HCT116 (cell line): Measurements from ENCODE around the gene CDH13. TPM values are rescaled to one million over a fixed set of nuclear protein-coding genes. Genes with fewer than 3 reads are reported as not detected.

Source experiments
- ATAC-seq: fragments of 200-7000 bp; cut with Tn5 transposase; 2 replicates; pipeline ENCODE4 v1.9.1; 2020; ENCODE audit warnings: mild to moderate bottlenecking, moderate library complexity
- BruUV-seq: library from RNA; stranded (reverse); fragments of 400-500 nt; replicated peaks from 2 replicates; lab custom pipeline; 2021; lab: Mats Ljungman, UMichigan
- CTCF ChIA-PET: fragments of 300-600 bp; sonication (Branson Sonifier 250); formaldehyde crosslinking; loops from one replicate; lab custom pipeline; 2021; ENCODE audit warnings: antibody characterized with exemption; lab: Charles Lee
- POLR2A ChIA-PET: fragments of 300-600, 350-600 bp; sonication (Branson Sonifier 250); formaldehyde crosslinking; loops from one replicate; lab custom pipeline; 2021; ENCODE audit warnings: antibody characterized with exemption; lab: Charles Lee
- RAD21 ChIA-PET, 2 experiments: fragments of 300-600 bp; sonication (Branson Sonifier 250); formaldehyde crosslinking; loops; one replicate each; lab custom pipeline; 2023; ENCODE audit warnings: low total read pairs in 2 of 2; ENCODE audit not compliant: uncharacterized antibody in 2 of 2, unreplicated experiment in 2 of 2, low non-redundant PET in 1 of 2; lab: Charles Lee
- DNase-seq: peaks from one replicate; pipeline ENCODE4 v3.0.0-alpha.2; 2010; ENCODE audit warnings: low read depth, low spot score
- H2AFZ ChIP-seq: fragments of 200-600 bp; shearing (Covaris generic), sonication (generic); 2 replicates; pipeline ENCODE4 v1.6.1; 2017; ENCODE audit warnings: low read depth, mixed run types, mixed read lengths, antibody characterized with exemption, low read length; ENCODE audit not compliant: poor library complexity, severe bottlenecking
- H3K27ac ChIP-seq: 2 replicates; pipeline ENCODE4 v1.5.1; 2012; ENCODE audit warnings: low read depth, low read length
- H3K27me3 ChIP-seq: fragments of 200-600 bp; sonication (generic); 2 replicates; pipeline ENCODE4 v1.6.1; 2016; ENCODE audit warnings: mixed run types, low read length, mixed read lengths; ENCODE audit not compliant: insufficient read depth
- H3K36me3 ChIP-seq, 2 experiments: fragments of 200-500 bp in 1 of 2; fragments of 200-600 bp in 1 of 2; sonication (Bioruptor generic) in 1 of 2; sonication (generic) in 1 of 2; 2 replicates each; pipeline versions ENCODE4 v1.5.1 to v1.6.1; 2014 to 2016; ENCODE audit warnings: low read length in 2 of 2, inconsistent platforms in 1 of 2, mixed read lengths in 1 of 2, mixed run types in 1 of 2; ENCODE audit not compliant: insufficient read depth in 2 of 2, control insufficient read depth in 1 of 2
- H3K4me1 ChIP-seq, 2 experiments: fragments of 200-600 bp in 1 of 2; sonication (generic) in 1 of 2; 2 replicates each; pipeline versions ENCODE4 v1.5.1 to v1.6.1; 2012 to 2017; ENCODE audit warnings: low read length in 2 of 2, inconsistent platforms in 1 of 2, mild to moderate bottlenecking in 1 of 2, mixed read lengths in 1 of 2, mixed run types in 1 of 2, moderate library complexity in 1 of 2; ENCODE audit not compliant: insufficient read depth in 2 of 2, control insufficient read depth in 1 of 2
- H3K4me2 ChIP-seq: fragments of 200-600 bp; sonication (generic); 2 replicates; pipeline ENCODE4 v1.6.1; 2017; ENCODE audit warnings: mixed run types, low read length, mixed read lengths
- H3K4me3 ChIP-seq, 2 experiments: fragments of 200-600 bp in 1 of 2; sonication (generic) in 1 of 2; replicated peaks in 1 of 2; 2 replicates each; pipeline ENCODE4 v1.5.1; 2011 to 2016; ENCODE audit warnings: low read length in 2 of 2, control low read depth in 1 of 2, low read depth in 1 of 2, mild to moderate bottlenecking in 1 of 2, mixed read lengths in 1 of 2, mixed run types in 1 of 2
- H3K79me2 ChIP-seq: fragments of 200-600 bp; sonication (generic); 2 replicates; pipeline ENCODE4 v1.6.1; 2017; ENCODE audit warnings: mild to moderate bottlenecking, mixed run types, low read length, moderate library complexity, mixed read lengths; ENCODE audit not compliant: insufficient read depth
- H3K9ac ChIP-seq: fragments of 200-600 bp; sonication (generic); 2 replicates; pipeline ENCODE4 v1.6.1; 2016; ENCODE audit warnings: low read length, mixed read lengths
- H3K9me2 ChIP-seq: fragments of 200-600 bp; sonication (generic), shearing (Covaris generic); 2 replicates; pipeline ENCODE4 v1.6.1; 2017; ENCODE audit warnings: mixed run types, mild to moderate bottlenecking, moderate library complexity; ENCODE audit not compliant: insufficient read depth
- H3K9me3 ChIP-seq, 2 experiments: fragments of 200-500 bp in 1 of 2; fragments of 200-600 bp in 1 of 2; sonication (Bioruptor generic) in 1 of 2; sonication (generic) in 1 of 2; 2 replicates each; pipeline ENCODE4 v1.6.1; 2014 to 2017; ENCODE audit warnings: low read length in 2 of 2, mixed read lengths in 2 of 2, inconsistent platforms in 1 of 2, low read depth in 1 of 2, mild to moderate bottlenecking in 1 of 2, mixed run types in 1 of 2, moderate library complexity in 1 of 2; ENCODE audit not compliant: control insufficient read depth in 1 of 2, insufficient read depth in 1 of 2
- H4K20me1 ChIP-seq: fragments of 200-600 bp; sonication (generic), shearing (Covaris generic); 2 replicates; pipeline ENCODE4 v1.6.1; 2017; ENCODE audit warnings: mixed run types, mild to moderate bottlenecking, moderate library complexity; ENCODE audit not compliant: insufficient read depth
- CEBPB ChIP-seq: IDR thresholded peaks from 2 replicates; pipeline ENCODE4 v1.6.1; 2012; ENCODE audit warnings: low read depth
- EGR1 ChIP-seq: IDR thresholded peaks from 2 replicates; pipeline ENCODE4 v1.6.1; 2012; ENCODE audit warnings: low read depth
- ELF1 ChIP-seq: IDR thresholded peaks from 2 replicates; pipeline ENCODE4 v1.6.1; 2012; ENCODE audit warnings: low read depth, borderline replicate concordance
- EZH2 ChIP-seq: fragments of 200-600 bp; sonication (generic); IDR thresholded peaks from 2 replicates; pipeline ENCODE4 v1.6.1; 2017; ENCODE audit warnings: antibody characterized with exemption, mixed run types
- EZH2phosphoT487 ChIP-seq: fragments of 200-600 bp; IDR thresholded peaks from 2 replicates; pipeline ENCODE4 v1.6.1; 2018; ENCODE audit warnings: antibody characterized with exemption, borderline replicate concordance
- FOSL1 ChIP-seq: IDR thresholded peaks from 2 replicates; pipeline ENCODE4 v1.6.1; 2012; ENCODE audit warnings: low read depth
- JUND ChIP-seq: IDR thresholded peaks from 2 replicates; pipeline ENCODE4 v1.6.1; 2012
- POLR2A ChIP-seq: IDR thresholded peaks from 2 replicates; pipeline ENCODE4 v1.7.0; 2011; ENCODE audit warnings: borderline replicate concordance; ENCODE audit not compliant: insufficient read depth, insufficient read length; ENCODE audit errors: extremely low read depth
- RAD21 ChIP-seq: IDR thresholded peaks from 2 replicates; pipeline ENCODE4 v1.6.1; 2012; ENCODE audit warnings: low read depth, mild to moderate bottlenecking
- REST ChIP-seq: IDR thresholded peaks from 2 replicates; pipeline ENCODE4 v1.6.1; 2012; ENCODE audit warnings: low read depth
- SIN3A ChIP-seq: IDR thresholded peaks from 2 replicates; pipeline ENCODE4 v1.6.1; 2012; ENCODE audit warnings: low read depth
- SP1 ChIP-seq: IDR thresholded peaks from 2 replicates; pipeline ENCODE4 v1.6.1; 2012; ENCODE audit warnings: low read depth
- SRF ChIP-seq: IDR thresholded peaks from 2 replicates; pipeline ENCODE4 v1.6.1; 2012; ENCODE audit warnings: low read depth
- TCF7L2 ChIP-seq: IDR thresholded peaks from 2 replicates; pipeline ENCODE4 v1.7.0; 2011; ENCODE audit warnings: borderline replicate concordance, inconsistent platforms; ENCODE audit not compliant: insufficient read depth, insufficient read length; ENCODE audit errors: extremely low read depth
- ZFX ChIP-seq: fragments of 450-650 bp; IDR thresholded peaks from 2 replicates; pipeline ENCODE4 v1.6.1; 2017
- intact Hi-C: fragments of 100-400 bp; cut with micrococcal nuclease; formaldehyde crosslinking; loops from 2 replicates; pipeline ENCODE4 v1.10.0; 2022
- total RNA-seq: library from RNA; stranded (reverse); gene quantifications from one replicate; pipeline ENCODE4 v1.2.1, GENCODE V29; 2021; ENCODE audit not compliant: unreplicated experiment
- TF ChIP-seq, protein P1 (sequence below): IDR thresholded peaks from 2 replicates; pipeline ENCODE4 v1.6.1; 2012
- TF ChIP-seq, protein P2 (sequence below): IDR thresholded peaks from 2 replicates; pipeline ENCODE4 v1.6.1; 2011; ENCODE audit warnings: mild to moderate bottlenecking, low read length, moderate library complexity; ENCODE audit not compliant: insufficient replicate concordance; ENCODE audit errors: extremely low read depth

The CDH13 gene
- total RNA-seq, 1 experiment from 2014 or later: not detected

GRCh38 chr16:83066011-83066410 is 439.2 kb downstream of the CDH13 start:
- TF ChIP-seq FOSL1: no peak
- no peak for TF ChIP-seq EZH2phosphoT487
- no peak for TF ChIP-seq POLR2A
- TF ChIP-seq REST: no peak
- no peak for TF ChIP-seq CEBPB
- TF ChIP-seq SP1: no peak
- TF ChIP-seq EZH2: no peak
- H3K9me2 ChIP-seq: no peaks in the 10 kb centered on the region
- no peak overlapping the region for H3K4me3 ChIP-seq
- no peak overlapping the region for H3K27ac ChIP-seq
- no peaks in the 10 kb centered on the region for H4K20me1 ChIP-seq
- BruUV-seq: no TSS peak
- no peak overlapping the region for H3K9ac ChIP-seq
- H3K9me3 ChIP-seq: peaks cover 24 to 53% of the 10 kb centered on the region in 2 experiments; a peak in 2 of 4 replicates
- ChIA-PET RAD21 (no interaction called here), CTCF (no interaction called here), POLR2A (no interaction called here)
- intact Hi-C loops: no loop called here
- no peak overlapping the region for H2AFZ ChIP-seq
- ATAC-seq (no peak), DNase-seq (no peak)
- H3K4me2 ChIP-seq: no peak overlapping the region
- H3K27me3 ChIP-seq: no peaks in the 10 kb centered on the region
- no peaks in the 10 kb centered on the region; a peak in 1 of 4 replicates for H3K36me3 ChIP-seq
- H3K4me1 ChIP-seq: no peaks in the 10 kb centered on the region
- no peaks in the 10 kb centered on the region for H3K79me2 ChIP-seq

GRCh38 chr16:83066881-83067280 is 440.1 kb downstream of the CDH13 start:
- DNase-seq (no peak), ATAC-seq (no peak)
- H3K4me2 ChIP-seq: no peak overlapping the region
- RAD21 ChIA-PET: no interaction called here
- TF ChIP-seq SRF (no peak), RAD21 (no peak), TCF7L2 (no peak), ZFX (no peak), JUND (no peak), ELF1 (no peak), SIN3A (no peak), CEBPB (no peak), EGR1 (no peak)
- TF ChIP-seq, protein P1, sequence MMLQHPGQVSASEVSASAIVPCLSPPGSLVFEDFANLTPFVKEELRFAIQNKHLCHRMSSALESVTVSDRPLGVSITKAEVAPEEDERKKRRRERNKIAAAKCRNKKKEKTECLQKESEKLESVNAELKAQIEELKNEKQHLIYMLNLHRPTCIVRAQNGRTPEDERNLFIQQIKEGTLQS: no peak
- TF ChIP-seq, protein P2, sequence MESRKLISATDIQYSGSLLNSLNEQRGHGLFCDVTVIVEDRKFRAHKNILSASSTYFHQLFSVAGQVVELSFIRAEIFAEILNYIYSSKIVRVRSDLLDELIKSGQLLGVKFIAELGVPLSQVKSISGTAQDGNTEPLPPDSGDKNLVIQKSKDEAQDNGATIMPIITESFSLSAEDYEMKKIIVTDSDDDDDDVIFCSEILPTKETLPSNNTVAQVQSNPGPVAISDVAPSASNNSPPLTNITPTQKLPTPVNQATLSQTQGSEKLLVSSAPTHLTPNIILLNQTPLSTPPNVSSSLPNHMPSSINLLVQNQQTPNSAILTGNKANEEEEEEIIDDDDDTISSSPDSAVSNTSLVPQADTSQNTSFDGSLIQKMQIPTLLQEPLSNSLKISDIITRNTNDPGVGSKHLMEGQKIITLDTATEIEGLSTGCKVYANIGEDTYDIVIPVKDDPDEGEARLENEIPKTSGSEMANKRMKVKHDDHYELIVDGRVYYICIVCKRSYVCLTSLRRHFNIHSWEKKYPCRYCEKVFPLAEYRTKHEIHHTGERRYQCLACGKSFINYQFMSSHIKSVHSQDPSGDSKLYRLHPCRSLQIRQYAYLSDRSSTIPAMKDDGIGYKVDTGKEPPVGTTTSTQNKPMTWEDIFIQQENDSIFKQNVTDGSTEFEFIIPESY: no peak
- H3K9me2 ChIP-seq: no peaks in the 10 kb centered on the region
- H3K79me2 ChIP-seq: no peaks in the 10 kb centered on the region
- intact Hi-C loops: no loop called here
- H2AFZ ChIP-seq: no peak overlapping the region
- H3K4me3 ChIP-seq: no peak overlapping the region
- CTCF ChIA-PET: no interaction called here
- H3K27me3 ChIP-seq: no peaks in the 10 kb centered on the region
- no peaks in the 10 kb centered on the region; a peak in 1 of 4 replicates for H3K36me3 ChIP-seq
- H3K27ac ChIP-seq: no peak overlapping the region
- no peak overlapping the region for H3K9ac ChIP-seq
- H3K9me3 ChIP-seq: peaks cover 21 to 51% of the 10 kb centered on the region in 2 experiments; a peak in 2 of 4 replicates
- no peaks in the 10 kb centered on the region for H4K20me1 ChIP-seq
- no peaks in the 10 kb centered on the region for H3K4me1 ChIP-seq
- POLR2A ChIA-PET: no interaction called here
- BruUV-seq: no TSS peak
